ENCODE data around the gene RNF144A. TPM values are rescaled to one million over a fixed set of nuclear protein-coding genes. Genes with fewer than 3 reads are reported as not detected.

RNF144A gene
- total and polyA plus RNA-seq, 10 of the 15 experiments (the other 5 are each of a cell fraction or from before 2014, with no cell fraction given), result 0.02 to 12.1 (median 0.48) TPM; not detected in 1

- no peaks in the 10 kb centered on the region for H3K4me1 ChIP-seq (ENCODE audit: control insufficient read depth, insufficient read depth, low read length)
- in situ Hi-C loops (cut with MboI), result no loop called here
- WGBS (ENCODE audit: insufficient coverage, insufficient replicate concordance, low lambda C conversion rate, missing lambda C conversion rate), result 79% methylated on average over 9 of the region's 9 CpGs
- no peak overlapping the region for H3K4me3 ChIP-seq
- ATAC-seq (no peak), FAIRE-seq (no peak), DNase-seq (ENCODE audit: low read depth, low spot score) (no peak)
- H3K27me3 ChIP-seq (replicated peaks in 1 of 2; ENCODE audit: control insufficient read depth in 2 of 2, insufficient read depth in 2 of 2, low read length in 1 of 2), result no peaks in the 10 kb centered on the region
- CTCF ChIA-PET, result interaction anchor here (0.6 to 2.8 kb wide), 5 partner anchors 25 to 83 kb away, joined by 3 to 13 read pairs (median 3); no protein-coding TSS in a partner anchor
- H3K4me2 ChIP-seq (ENCODE audit: control insufficient read depth, insufficient read depth), result no peak overlapping the region
- no peaks in the 10 kb centered on the region for H3K79me2 ChIP-seq (ENCODE audit: control insufficient read depth, insufficient read depth, low read length)
- no peaks in the 10 kb centered on the region for H3K9me3 ChIP-seq (replicated peaks; ENCODE audit: control insufficient read depth, insufficient read depth, low read length)
- RAD21 ChIA-PET (ENCODE audit: unreplicated experiment), result interaction anchor here (1.5 kb wide), 1 partner anchor 57 kb away, joined by 3 read pairs; no protein-coding TSS in a partner anchor
- SMC1A ChIA-PET (ENCODE audit: uncharacterized antibody, unreplicated experiment), result interaction anchor here (1.1 to 1.8 kb wide), 2 partner anchors 9 kb away, joined by 4 to 6 read pairs; no protein-coding TSS in a partner anchor
- H3K36me3 ChIP-seq (ENCODE audit: control insufficient read depth in 2 of 2, insufficient read depth in 2 of 2, low read length in 1 of 2), result no peaks in the 10 kb centered on the region
- intact Hi-C loops (cut with micrococcal nuclease; ENCODE audit: unreplicated experiment), result no loop called here
- POLR2A ChIA-PET, result interaction anchor here (0.6 kb wide), 1 partner anchor 17 kb away, joined by 3 read pairs; no protein-coding TSS in a partner anchor
- no peaks in the 10 kb centered on the region for H4K20me1 ChIP-seq (ENCODE audit: control insufficient read depth, insufficient read depth)
- no peak overlapping the region for H3K9ac ChIP-seq (ENCODE audit: control insufficient read depth, insufficient read depth, low read length)
- no TSS peak for BruUV-seq (replicated peaks)
- no peak overlapping the region for H2AFZ ChIP-seq (ENCODE audit: control insufficient read depth, low read depth, low read length)
- no peak overlapping the region for H3K27ac ChIP-seq (ENCODE audit: control insufficient read depth, insufficient read depth)
- no peak for TF ChIP-seq SUZ12 (IDR thresholded peaks at IDR 0.05; ENCODE audit: unreplicated experiment)
- no peak for TF ChIP-seq ZNF592 (IDR thresholded peaks at IDR 0.05)
- TF ChIP-seq NBN (IDR thresholded peaks at IDR 0.05), result no peak
- no peak for TF ChIP-seq ASH2L (IDR thresholded peaks at IDR 0.05; ENCODE audit: borderline replicate concordance, low read depth)
- TF ChIP-seq WRNIP1 (IDR thresholded peaks at IDR 0.05; ENCODE audit: borderline replicate concordance, low read depth, low read length), result no peak
- TF ChIP-seq CREB1 (IDR thresholded peaks at IDR 0.05; ENCODE audit: low read depth), result no peak
- no peak for TF ChIP-seq POLR2AphosphoS5 (IDR thresholded peaks at IDR 0.05; ENCODE audit: low read length)
- no peak for TF ChIP-seq SMAD5 (IDR thresholded peaks at IDR 0.05; ENCODE audit: low read depth)
- no peak for TF ChIP-seq DPF2 (IDR thresholded peaks at IDR 0.05)
- no peak for TF ChIP-seq MYB (IDR thresholded peaks at IDR 0.05; ENCODE audit: borderline replicate concordance, low read depth, low read length)
- TF ChIP-seq HDAC2 (IDR thresholded peaks at IDR 0.05), result no peak
- no peak for TF ChIP-seq IRF5 (IDR thresholded peaks at IDR 0.05; ENCODE audit: borderline replicate concordance)
- TF ChIP-seq ZSCAN29 (IDR thresholded peaks at IDR 0.05), result no peak
- no peak for TF ChIP-seq KAT2A (conservative IDR thresholded peaks at IDR 0.05; ENCODE audit: control insufficient read depth, low read depth, low read length)
- no peak for TF ChIP-seq MEF2B (IDR thresholded peaks at IDR 0.05; ENCODE audit: partially characterized antibody, poor library complexity, severe bottlenecking)
- TF ChIP-seq RFX5 (IDR thresholded peaks at IDR 0.05; ENCODE audit: low read depth, low read length), result no peak
- TF ChIP-seq RBBP5 (conservative IDR thresholded peaks at IDR 0.05), result no peak
- TF ChIP-seq IKZF2 (IDR thresholded peaks at IDR 0.05), result no peak
- no peak for TF ChIP-seq RCOR1 (conservative IDR thresholded peaks at IDR 0.05; ENCODE audit: low read depth, low read length)
These were observed 40.0 kb downstream of the RNF144A start for GRCh38 chr2:6957031-6957714.
